Measurements from ENCODE around the gene CYB561D1.
A peak's percentile ranks its signal among the peaks of the same experiment; 100 is the strongest.

DNA sequence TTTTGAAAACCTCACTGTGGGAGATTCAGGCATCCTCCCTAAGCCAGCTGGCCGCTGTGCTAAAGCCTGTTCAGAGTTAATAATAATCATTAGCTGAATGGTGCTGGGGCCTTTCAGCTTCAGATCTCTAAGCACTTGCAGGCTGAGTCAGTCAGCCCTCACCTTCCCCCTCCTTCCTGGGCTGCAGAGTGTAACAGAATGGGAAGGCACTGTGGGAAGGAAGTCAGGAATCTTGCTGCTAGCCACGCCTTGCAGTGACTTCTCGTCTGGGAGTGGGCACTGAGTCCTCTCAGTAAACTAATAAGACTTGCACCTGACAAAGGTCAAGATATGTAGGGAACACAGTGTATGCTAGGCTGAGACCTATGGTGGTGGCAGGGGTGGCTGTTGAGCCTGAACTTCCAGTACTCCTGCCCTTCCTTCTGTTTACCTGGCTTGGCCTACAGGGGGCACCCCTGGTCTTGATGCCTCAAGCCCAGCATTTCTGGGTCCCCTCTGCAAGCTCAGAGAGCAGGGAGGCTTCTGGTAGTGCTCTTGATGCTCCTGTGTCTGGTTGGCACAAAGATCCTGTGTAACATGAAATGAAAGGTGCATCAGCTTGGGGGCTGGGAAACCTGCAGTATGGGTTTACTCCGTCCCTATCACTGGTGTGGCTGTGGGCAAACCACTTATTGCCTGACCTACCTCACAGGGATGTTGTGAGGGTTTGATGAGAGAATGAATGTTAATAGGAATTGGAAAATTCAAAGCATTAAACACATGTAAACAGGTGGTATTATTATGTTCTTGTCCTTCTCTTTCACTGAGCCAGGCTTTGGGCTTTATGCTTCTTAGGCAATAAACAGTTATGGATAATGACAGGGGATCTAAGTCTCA lies 6.0 kb downstream of the CYB561D1 start:
- TF ChIP-seq, protein P1, sequence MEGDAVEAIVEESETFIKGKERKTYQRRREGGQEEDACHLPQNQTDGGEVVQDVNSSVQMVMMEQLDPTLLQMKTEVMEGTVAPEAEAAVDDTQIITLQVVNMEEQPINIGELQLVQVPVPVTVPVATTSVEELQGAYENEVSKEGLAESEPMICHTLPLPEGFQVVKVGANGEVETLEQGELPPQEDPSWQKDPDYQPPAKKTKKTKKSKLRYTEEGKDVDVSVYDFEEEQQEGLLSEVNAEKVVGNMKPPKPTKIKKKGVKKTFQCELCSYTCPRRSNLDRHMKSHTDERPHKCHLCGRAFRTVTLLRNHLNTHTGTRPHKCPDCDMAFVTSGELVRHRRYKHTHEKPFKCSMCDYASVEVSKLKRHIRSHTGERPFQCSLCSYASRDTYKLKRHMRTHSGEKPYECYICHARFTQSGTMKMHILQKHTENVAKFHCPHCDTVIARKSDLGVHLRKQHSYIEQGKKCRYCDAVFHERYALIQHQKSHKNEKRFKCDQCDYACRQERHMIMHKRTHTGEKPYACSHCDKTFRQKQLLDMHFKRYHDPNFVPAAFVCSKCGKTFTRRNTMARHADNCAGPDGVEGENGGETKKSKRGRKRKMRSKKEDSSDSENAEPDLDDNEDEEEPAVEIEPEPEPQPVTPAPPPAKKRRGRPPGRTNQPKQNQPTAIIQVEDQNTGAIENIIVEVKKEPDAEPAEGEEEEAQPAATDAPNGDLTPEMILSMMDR (IDR thresholded peaks at IDR 0.05 in 2 of 3, conservative IDR thresholded peaks at IDR 0.05 in 1 of 3; ENCODE audit: control insufficient read depth in 2 of 3, extremely low read depth in 1 of 3, insufficient read depth in 1 of 3, low read depth in 3 of 3, low read length in 3 of 3) = peak; percentile 49 to 57 (median 52); a peak in 5 of 6 replicates
- TF ChIP-seq ZNF384 (IDR thresholded peaks at IDR 0.05; ENCODE audit: borderline replicate concordance, low read depth, low read length) (no peak), GABPA (IDR thresholded peaks at IDR 0.05; ENCODE audit: low read depth) (no peak), TCF12 (IDR thresholded peaks at IDR 0.05; ENCODE audit: low read depth, low read length) (no peak), TARDBP (IDR thresholded peaks at IDR 0.05; ENCODE audit: borderline replicate concordance) (no peak), ESRRA (IDR thresholded peaks at IDR 0.05; ENCODE audit: low read length) (no peak), EP300 (IDR thresholded peaks at IDR 0.05; ENCODE audit: borderline replicate concordance in 1 of 2, control insufficient read depth in 1 of 2, low read depth in 2 of 2, low read length in 2 of 2) (no peak), NFIC (IDR thresholded peaks at IDR 0.05; ENCODE audit: low read depth, low read length) (no peak), NR2F1 (conservative IDR thresholded peaks at IDR 0.05) (no peak), POLR2AphosphoS2 (IDR thresholded peaks at IDR 0.05; ENCODE audit: low read depth, low read length) (no peak), RAD21 (IDR thresholded peaks at IDR 0.05; ENCODE audit: insufficient read depth, low read depth, low read length) (peak; percentile 50; the same call in 1 of the 2 replicates)
- TF ChIP-seq, protein P2, sequence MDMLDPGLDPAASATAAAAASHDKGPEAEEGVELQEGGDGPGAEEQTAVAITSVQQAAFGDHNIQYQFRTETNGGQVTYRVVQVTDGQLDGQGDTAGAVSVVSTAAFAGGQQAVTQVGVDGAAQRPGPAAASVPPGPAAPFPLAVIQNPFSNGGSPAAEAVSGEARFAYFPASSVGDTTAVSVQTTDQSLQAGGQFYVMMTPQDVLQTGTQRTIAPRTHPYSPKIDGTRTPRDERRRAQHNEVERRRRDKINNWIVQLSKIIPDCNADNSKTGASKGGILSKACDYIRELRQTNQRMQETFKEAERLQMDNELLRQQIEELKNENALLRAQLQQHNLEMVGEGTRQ (IDR thresholded peaks at IDR 0.05; ENCODE audit: borderline replicate concordance, low read depth, low read length) = no peak
